NCI-H526 treated with DMSO at 0.1 percent for 48 hours (cell line): Measurements from ENCODE around the gene AFF3.
A peak's percentile ranks its signal among the peaks of the same experiment; 100 is the strongest.

Experiments
- DNase-seq: peaks from one replicate; lab custom pipeline; 2025; lab: John Stamatoyannopoulos, UW

AFF3 gene

GRCh38 chr2:99824758-99825157 is 317.6 kb downstream of the AFF3 start:
- DNase-seq = no peak

GRCh38 chr2:99822474-99823207 is 319.7 kb downstream of the AFF3 start:
- no peak for DNase-seq

GRCh38 chr2:99821984-99822383 is 320.4 kb downstream of the AFF3 start:
- no peak for DNase-seq

GRCh38 chr2:99821572-99821971 is 320.8 kb downstream of the AFF3 start:
- DNase-seq = no peak

GRCh38 chr2:99821039-99821438 is 321.4 kb downstream of the AFF3 start:
- peak; percentile 38 for DNase-seq

- DNase-seq = no peak
Measured at GRCh38 chr2:99819766-99820165, 322.6 kb downstream of the AFF3 start.

GRCh38 chr2:99818842-99819241 is 323.5 kb downstream of the AFF3 start:
- DNase-seq = no peak

- no peak for DNase-seq
Measured at GRCh38 chr2:99816908-99817307, 325.5 kb downstream of the AFF3 start.

- DNase-seq = no peak
Measured at GRCh38 chr2:99812426-99812825, 330.0 kb downstream of the AFF3 start.

- no peak for DNase-seq
Measured at GRCh38 chr2:99811544-99811943, 330.8 kb downstream of the AFF3 start.

GRCh38 chr2:99810225-99810624 is 332.2 kb downstream of the AFF3 start:
- peak; percentile 78 for DNase-seq

- DNase-seq = no peak
Measured at GRCh38 chr2:99809259-99809900, 333.0 kb downstream of the AFF3 start.

- DNase-seq = no peak
Measured at GRCh38 chr2:99808361-99809200, 333.8 kb downstream of the AFF3 start.

- DNase-seq = no peak
Measured at GRCh38 chr2:99806758-99807157, 335.6 kb downstream of the AFF3 start.

GRCh38 chr2:99805930-99806476 is 336.4 kb downstream of the AFF3 start:
- no peak for DNase-seq

- no peak for DNase-seq
Measured at GRCh38 chr2:99803846-99804245, 338.5 kb downstream of the AFF3 start.

GRCh38 chr2:99802734-99803133 is 339.7 kb downstream of the AFF3 start:
- no peak for DNase-seq

- DNase-seq = no peak
Measured at GRCh38 chr2:99801327-99801901, 341.0 kb downstream of the AFF3 start.

- DNase-seq = no peak
Measured at GRCh38 chr2:99797475-99797874, 344.9 kb downstream of the AFF3 start.

- no peak for DNase-seq
Measured at GRCh38 chr2:99794414-99794813, 348.0 kb downstream of the AFF3 start.

GRCh38 chr2:99793022-99793421 is 349.4 kb downstream of the AFF3 start:
- DNase-seq = no peak

- DNase-seq = no peak
Measured at GRCh38 chr2:99789849-99790248, 352.5 kb downstream of the AFF3 start.
